Neuronal stem cell (in vitro differentiated cells): ENCODE results near the gene TULP4.
A peak's percentile ranks its signal among the peaks of the same experiment; 100 is the strongest.

Source experiments
- DNase-seq: peaks from one replicate; pipeline ENCODE4 v3.0.0-alpha.2; 2013; ENCODE audit warnings: low spot score
- H2AFZ ChIP-seq: one replicate; pipeline ENCODE4 v1.6.1; 2013; ENCODE audit warnings: mild to moderate bottlenecking, low read length, inconsistent platforms
- H2AK5ac ChIP-seq: 2 replicates; pipeline ENCODE4 v1.6.1; 2013; ENCODE audit warnings: low read depth, mild to moderate bottlenecking, inconsistent platforms, low read length, moderate library complexity, mixed read lengths
- H2BK120ac ChIP-seq: 2 replicates; pipeline ENCODE4 v1.6.1; 2013; ENCODE audit warnings: low read depth, mild to moderate bottlenecking, inconsistent platforms, low read length, moderate library complexity, mixed read lengths
- H2BK12ac ChIP-seq: one replicate; pipeline ENCODE4 v1.6.1; 2013; ENCODE audit warnings: low read length, inconsistent platforms
- H2BK15ac ChIP-seq: 2 replicates; pipeline ENCODE4 v1.6.1; 2013; ENCODE audit warnings: mild to moderate bottlenecking, low read length, inconsistent platforms, mixed read lengths
- H2BK5ac ChIP-seq: one replicate; pipeline ENCODE4 v1.6.1; 2013; ENCODE audit warnings: inconsistent platforms, mild to moderate bottlenecking, low read length, moderate library complexity
- H3K14ac ChIP-seq: one replicate; pipeline ENCODE4 v1.6.1; 2013; ENCODE audit warnings: low read length, inconsistent platforms
- H3K18ac ChIP-seq: 2 replicates; pipeline ENCODE4 v1.6.1; 2013; ENCODE audit warnings: low read length, inconsistent platforms
- H3K23ac ChIP-seq: 2 replicates; pipeline ENCODE4 v1.6.1; 2013; ENCODE audit warnings: low read depth, mild to moderate bottlenecking, mixed read lengths, low read length, inconsistent platforms; ENCODE audit not compliant: poor library complexity
- H3K27ac ChIP-seq: replicated peaks from 3 replicates; pipeline ENCODE4 v1.5.1; 2013; ENCODE audit warnings: low read length, inconsistent platforms
- H3K27me3 ChIP-seq, 3 experiments: 2 replicates each; pipeline ENCODE4 v1.6.1; 2013; ENCODE audit warnings: low read length in 3 of 3, mild to moderate bottlenecking in 2 of 3, inconsistent platforms in 1 of 3, low read depth in 1 of 3, mixed read lengths in 1 of 3, moderate library complexity in 1 of 3; ENCODE audit not compliant: control insufficient read depth in 3 of 3, insufficient read depth in 3 of 3
- H3K36me3 ChIP-seq, 2 donors: replicated peaks in 1 of 2; 2 replicates each; pipeline ENCODE4 v1.6.1; 2013; ENCODE audit warnings: low read length in 2 of 2; ENCODE audit not compliant: control insufficient read depth in 2 of 2, insufficient read depth in 2 of 2
- H3K4ac ChIP-seq: 2 replicates; pipeline ENCODE4 v1.6.1; 2013; ENCODE audit warnings: inconsistent platforms, mild to moderate bottlenecking, low read length, moderate library complexity
- H3K4me1 ChIP-seq, 2 donors: 1 replicate in 1 of 2; 2 replicates in 1 of 2; pipeline ENCODE4 v1.6.1; 2013; ENCODE audit warnings: low read length in 2 of 2, low read depth in 1 of 2; ENCODE audit not compliant: control insufficient read depth in 2 of 2, insufficient read depth in 1 of 2
- H3K4me2 ChIP-seq: one replicate; pipeline ENCODE4 v1.6.1; 2013; ENCODE audit warnings: mild to moderate bottlenecking, low read length, inconsistent platforms; ENCODE audit not compliant: insufficient read depth, poor library complexity, severe bottlenecking
- H3K4me3 ChIP-seq, 2 donors: 2 replicates each; pipeline ENCODE4 v1.5.1; 2013; ENCODE audit warnings: low read length in 2 of 2, mild to moderate bottlenecking in 2 of 2, inconsistent platforms in 1 of 2, moderate library complexity in 1 of 2
- H3K79me1 ChIP-seq: one replicate; pipeline ENCODE4 v1.6.1; 2013; ENCODE audit warnings: low read depth, mild to moderate bottlenecking, inconsistent platforms, low read length, moderate library complexity
- H3K9ac ChIP-seq: one replicate; pipeline ENCODE4 v1.6.1; 2013; ENCODE audit warnings: mild to moderate bottlenecking, low read depth, low read length, inconsistent platforms; ENCODE audit not compliant: poor library complexity
- H3K9me3 ChIP-seq, 2 donors: replicated peaks in 1 of 2; 2 replicates each; pipeline versions ENCODE3 to v1.6.1; 2013; ENCODE audit warnings: low read length in 2 of 2, mild to moderate bottlenecking in 2 of 2, inconsistent platforms in 1 of 2, low read depth in 1 of 2, mixed read lengths in 1 of 2, moderate library complexity in 1 of 2; ENCODE audit not compliant: control insufficient read depth in 2 of 2, insufficient read depth in 1 of 2
- H4K8ac ChIP-seq: one replicate; pipeline ENCODE4 v1.6.1; 2013; ENCODE audit warnings: low read depth, mild to moderate bottlenecking, inconsistent platforms, low read length, moderate library complexity
- H4K91ac ChIP-seq: one replicate; pipeline ENCODE4 v1.6.1; 2013; ENCODE audit warnings: low read length, low read depth, mild to moderate bottlenecking, inconsistent platforms; ENCODE audit not compliant: poor library complexity
- WGBS, 2 donors: extraction: QIAGEN DNeasy Blood & Tissue Kit; methylation state at CpG; one replicate each; pipeline ENCODE4 v1.1.7; 2013; ENCODE audit warnings: missing lambda C conversion rate in 2 of 2, mixed read lengths in 1 of 2; ENCODE audit not compliant: insufficient read length in 2 of 2, insufficient replicate concordance in 1 of 2; ENCODE audit errors: extremely low coverage in 2 of 2; 5-methylcytosine and 5-hydroxymethylcytosine counted together

The TULP4 gene

DNA sequence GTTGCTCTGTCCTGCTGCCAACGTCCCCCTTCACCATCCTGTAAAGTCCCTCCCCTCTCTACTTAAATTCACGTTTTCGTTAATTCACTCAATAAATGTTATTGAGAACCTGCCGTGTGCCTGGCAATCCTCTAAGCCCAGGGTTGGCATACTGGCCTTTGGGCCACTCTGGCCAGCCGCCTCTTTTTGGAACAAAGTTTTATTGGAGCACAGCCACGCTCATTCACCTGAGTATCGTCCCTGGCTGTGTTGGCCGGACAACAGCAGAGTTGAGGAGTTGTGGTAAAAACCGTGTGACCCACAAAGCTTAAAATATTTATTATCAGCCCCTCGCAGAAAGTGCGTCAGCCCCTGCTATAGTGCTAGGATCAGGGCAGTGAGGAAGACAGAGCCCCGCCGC lies 192.9 kb downstream of the TULP4 start:
- no peak overlapping the region for H3K18ac ChIP-seq
- H3K4ac ChIP-seq = no peak overlapping the region
- H3K9me3 ChIP-seq = no peaks in the 10 kb centered on the region
- no peak overlapping the region for H3K4me3 ChIP-seq
- no peaks in the 10 kb centered on the region for H3K27me3 ChIP-seq
- no peak overlapping the region for H3K4me2 ChIP-seq
- no peak overlapping the region for H2BK5ac ChIP-seq
- no peak overlapping the region for H2BK15ac ChIP-seq
- H4K91ac ChIP-seq = no peak overlapping the region
- H3K14ac ChIP-seq = no peak overlapping the region
- H2BK120ac ChIP-seq = no peak overlapping the region
- H3K9ac ChIP-seq = no peak overlapping the region
- H3K23ac ChIP-seq = no peak overlapping the region
- no CpG with 5 or more reads among the region's 13 CpGs for WGBS, 2 donors
- no peak overlapping the region for H2BK12ac ChIP-seq
- no peak overlapping the region for H4K8ac ChIP-seq
- H3K4me1 ChIP-seq = peaks cover 0 to 3% of the 10 kb centered on the region in 2 donors
- no peak overlapping the region for H2AFZ ChIP-seq
- H3K79me1 ChIP-seq = no peaks in the 10 kb centered on the region
- no peak overlapping the region for H2AK5ac ChIP-seq
- H3K27ac ChIP-seq = no peak overlapping the region
- DNase-seq = no peak
- peaks cover 11 to 71% of the 10 kb centered on the region in 2 donors for H3K36me3 ChIP-seq

DNA sequence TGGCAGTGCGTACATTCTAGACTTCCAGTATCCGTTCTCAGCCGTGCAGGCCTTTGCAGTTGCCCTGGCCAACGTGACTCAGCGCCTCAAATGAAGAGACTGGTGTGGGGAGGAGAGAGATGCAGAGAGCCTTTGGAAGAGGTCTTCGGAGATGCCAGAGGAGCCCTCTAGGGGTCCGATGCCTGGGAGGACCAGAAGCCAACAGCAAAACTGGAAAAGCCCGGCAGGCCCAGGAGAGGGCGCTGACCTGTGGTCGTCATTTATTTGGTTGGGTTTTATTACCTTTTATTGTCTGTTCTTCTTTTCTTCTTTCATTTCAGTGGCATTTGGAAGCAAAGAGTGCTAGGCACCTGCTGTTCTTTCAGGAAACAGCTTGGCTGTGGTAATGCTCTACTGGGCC lies 194.3 kb downstream of the TULP4 start:
- DNase-seq = peak; percentile 32
- Histone ChIP-seq H4K8ac (no peak overlapping the region), H3K36me3 (peaks cover 6 to 68% of the 10 kb centered on the region in 2 donors), H3K4me1 (peaks cover 0 to 2% of the 10 kb centered on the region in 2 donors), H2BK120ac (no peak overlapping the region), H3K9me3 (no peaks in the 10 kb centered on the region), H2BK5ac (no peak overlapping the region), H2BK12ac (no peak overlapping the region), H2AK5ac (no peak overlapping the region), H3K4me2 (no peak overlapping the region), H4K91ac (no peak overlapping the region), H3K79me1 (no peaks in the 10 kb centered on the region), H2BK15ac (no peak overlapping the region), H3K18ac (peak overlapping the region; percentile 44), H3K27me3 (no peaks in the 10 kb centered on the region), H3K14ac (no peak overlapping the region), H3K4me3 (no peak overlapping the region), H3K4ac (no peak overlapping the region), H3K27ac (no peak overlapping the region), H3K23ac (no peak overlapping the region), H2AFZ (no peak overlapping the region), H3K9ac (no peak overlapping the region)
- no CpG with 5 or more reads among the region's 10 CpGs for WGBS, 2 donors

DNA sequence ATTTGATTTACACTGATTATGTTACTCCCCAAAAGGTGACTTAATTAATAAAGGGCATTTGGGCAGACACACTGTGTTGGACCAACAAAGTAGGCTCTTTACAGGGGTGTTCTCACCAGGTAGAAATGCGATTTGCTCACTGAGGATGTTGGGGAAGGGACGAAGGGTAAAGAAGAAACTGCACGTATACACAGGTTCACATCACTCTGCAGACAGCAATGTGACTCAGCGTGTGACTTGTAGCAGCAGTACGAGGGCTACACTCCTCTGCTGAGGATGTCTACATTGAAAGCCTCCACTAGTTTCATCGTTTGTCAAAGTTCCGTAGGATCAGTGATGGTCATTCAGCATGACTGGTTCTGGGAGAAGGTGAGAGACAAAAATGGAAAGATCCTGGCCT lies 194.9 kb downstream of the TULP4 start:
- peaks cover 5 to 64% of the 10 kb centered on the region in 2 donors for H3K36me3 ChIP-seq
- no peaks in the 10 kb centered on the region for H3K9me3 ChIP-seq

DNA sequence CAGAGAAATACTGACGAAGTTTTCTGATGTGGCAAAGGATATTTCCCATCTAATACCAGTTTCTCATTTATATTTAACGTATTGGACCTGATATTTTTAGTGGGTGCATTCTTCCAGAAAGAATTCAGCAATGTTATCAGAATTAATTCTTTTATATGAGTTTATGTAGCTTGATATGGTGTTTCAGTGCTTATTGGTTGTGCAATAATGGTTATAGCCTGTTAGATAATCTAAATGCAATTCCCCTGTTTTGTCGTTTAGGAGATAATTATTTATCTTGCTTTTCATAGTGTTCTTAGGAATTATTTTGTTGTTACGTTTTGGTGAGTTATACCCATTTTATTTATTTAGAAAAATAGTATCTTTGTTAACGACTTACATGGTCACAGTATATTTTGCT lies 196.2 kb downstream of the TULP4 start:
- H2BK120ac ChIP-seq = no peak overlapping the region
- H3K27me3 ChIP-seq = no peaks in the 10 kb centered on the region
- no peak overlapping the region for H3K4me2 ChIP-seq
- H2BK15ac ChIP-seq = no peak overlapping the region
- H4K8ac ChIP-seq = no peak overlapping the region
- H3K79me1 ChIP-seq = no peaks in the 10 kb centered on the region
- peaks cover 0 to 2% of the 10 kb centered on the region in 2 donors for H3K4me1 ChIP-seq
- H4K91ac ChIP-seq = no peak overlapping the region
- H3K4me3 ChIP-seq = no peak overlapping the region
- H3K36me3 ChIP-seq = peaks cover 5 to 52% of the 10 kb centered on the region in 2 donors
- H3K27ac ChIP-seq = no peak overlapping the region
- no peak overlapping the region for H3K9ac ChIP-seq
- H3K14ac ChIP-seq = no peak overlapping the region
- no peak overlapping the region for H2AFZ ChIP-seq
- no CpG with 5 or more reads among the region's 5 CpGs for WGBS, 2 donors
- no peak overlapping the region for H3K4ac ChIP-seq
- H2BK5ac ChIP-seq = no peak overlapping the region
- no peak overlapping the region for H2AK5ac ChIP-seq
- H3K23ac ChIP-seq = no peak overlapping the region
- H2BK12ac ChIP-seq = no peak overlapping the region
- H3K18ac ChIP-seq = no peak overlapping the region
- no peak for DNase-seq
- no peaks in the 10 kb centered on the region for H3K9me3 ChIP-seq

More for the DNA sequence above, 194.9 kb downstream of the TULP4 start:
- Histone ChIP-seq H3K79me1 (no peaks in the 10 kb centered on the region), H2BK12ac (no peak overlapping the region), H3K27ac (no peak overlapping the region), H3K14ac (no peak overlapping the region), H2BK5ac (no peak overlapping the region), H3K9ac (no peak overlapping the region), H3K4me3 (no peak overlapping the region), H3K27me3 (no peaks in the 10 kb centered on the region), H2AK5ac (no peak overlapping the region), H2AFZ (no peak overlapping the region), H2BK120ac (no peak overlapping the region), H3K18ac (no peak overlapping the region), H4K8ac (no peak overlapping the region), H3K4ac (no peak overlapping the region), H3K4me1 (peaks cover 0 to 2% of the 10 kb centered on the region in 2 donors), H3K4me2 (no peak overlapping the region), H2BK15ac (no peak overlapping the region), H4K91ac (no peak overlapping the region), H3K23ac (no peak overlapping the region)
- DNase-seq = no peak
- no CpG with 5 or more reads among the region's 7 CpGs for WGBS, 2 donors
